CD4-positive, alpha-beta T cell (primary cell): ENCODE measurements around the gene ZNF521. TPM values are rescaled to one million over a fixed set of nuclear protein-coding genes. Genes with fewer than 3 reads are reported as not detected.

ENCODE experiments used
- ATAC-seq: fragments of 200-7000 bp; cut with Tn5 transposase; one replicate; pipeline ENCODE4 v1.10.0; 2022; ENCODE audit warnings: mild to moderate bottlenecking; ENCODE audit not compliant: poor library complexity
- CTCF ChIA-PET: fragments of 350-600 bp; sonication (Branson Sonifier 250); formaldehyde crosslinking; loops from one replicate; lab custom pipeline; 2021; ENCODE audit warnings: antibody characterized with exemption, inconsistent platforms; lab: Charles Lee
- POLR2A ChIA-PET: fragments of 350-600 bp; sonication (Branson Sonifier 250); formaldehyde crosslinking; loops from one replicate; lab custom pipeline; 2021; ENCODE audit warnings: antibody characterized with exemption, inconsistent platforms; lab: Charles Lee
- DNase-seq, 14 experiments: peaks; one replicate each; pipeline ENCODE4 v3.0.0-alpha.2; 2013 to 2020; ENCODE audit warnings: mixed read lengths in 2 of 14
- H3K27ac ChIP-seq, 2 donors: one replicate each; pipeline versions ENCODE4 v1.5.1 to v1.7.0; 2013; ENCODE audit warnings: low read length in 2 of 2, low read depth in 1 of 2, mild to moderate bottlenecking in 1 of 2
- H3K27me3 ChIP-seq, 2 experiments: 1 replicate in 1 of 2; 2 replicates in 1 of 2; pipeline versions ENCODE4 v1.6.1 to v1.7.0; 2013; ENCODE audit warnings: low read length in 2 of 2, control low read depth in 1 of 2, mild to moderate bottlenecking in 1 of 2, moderate library complexity in 1 of 2; ENCODE audit not compliant: insufficient read depth in 2 of 2, control insufficient read depth in 1 of 2
- H3K36me3 ChIP-seq: one replicate; pipeline ENCODE4 v1.6.1; 2013; ENCODE audit warnings: low read length, control low read depth; ENCODE audit not compliant: insufficient read depth
- H3K4me1 ChIP-seq: one replicate; pipeline ENCODE4 v1.6.1; 2013; ENCODE audit warnings: low read length, control low read depth; ENCODE audit not compliant: insufficient read depth
- H3K4me3 ChIP-seq: one replicate; pipeline ENCODE4 v1.5.1; 2013; ENCODE audit warnings: mild to moderate bottlenecking, low read length, moderate library complexity
- H3K9me3 ChIP-seq, 2 experiments: 1 replicate in 1 of 2; 2 replicates in 1 of 2; pipeline versions ENCODE4 v1.6.1 to v1.7.0; 2013; ENCODE audit warnings: low read length in 2 of 2, mild to moderate bottlenecking in 2 of 2, control low read depth in 1 of 2, moderate library complexity in 1 of 2; ENCODE audit not compliant: control insufficient read depth in 1 of 2, insufficient read depth in 1 of 2
- H3K27ac Mint-ChIP-seq: one replicate; pipeline ENCODE4 v1.8.0; 2020; ENCODE audit warnings: mixed read lengths
- H3K27me3 Mint-ChIP-seq: one replicate; pipeline ENCODE4 v1.8.0; 2021; ENCODE audit warnings: mixed read lengths
- H3K36me3 Mint-ChIP-seq: one replicate; pipeline ENCODE4 v1.8.0; 2021; ENCODE audit warnings: low read depth, mixed read lengths
- H3K4me1 Mint-ChIP-seq: one replicate; pipeline ENCODE4 v1.8.0; 2021; ENCODE audit warnings: low read depth, mixed read lengths
- H3K4me3 Mint-ChIP-seq: one replicate; pipeline ENCODE4 v1.8.0; 2020; ENCODE audit warnings: mild to moderate bottlenecking, mixed read lengths
- H3K9me3 Mint-ChIP-seq: one replicate; pipeline ENCODE4 v1.8.0; 2020; ENCODE audit warnings: mixed read lengths
- intact Hi-C, 2 experiments: fragments of 100-400 bp; cut with DNase I in 1 of 2; cut with micrococcal nuclease in 1 of 2; formaldehyde crosslinking; loops; one replicate each; pipeline versions ENCODE4 v1.15.1 to v1.9.0; 2023 to 2025; cut with DNase I, micrococcal nuclease
- total RNA-seq, 174 experiments: library from RNA in 2 of 174; stranded (reverse) in 2 of 174; gene quantifications; one replicate each; pipeline ENCODE4 v1.2.3 and lab custom pipeline; 2021 to 2026
- TF ChIP-seq, protein P1 (sequence below): fragments of 200-600 bp; IDR thresholded peaks from one replicate; pipeline ENCODE4 v1.8.0; 2022; ENCODE audit warnings: antibody characterized with exemption, mild to moderate bottlenecking

Gene ZNF521
- total RNA-seq, 2 experiments from 2014 or later: not detected

GRCh38 chr18:25316381-25317018, 35.5 kb downstream of the ZNF521 start:
- Mint-ChIP-seq H3K4me1 (no peaks in the 10 kb centered on the region), H3K9me3 (no peaks in the 10 kb centered on the region), H3K36me3 (no peaks in the 10 kb centered on the region), H3K4me3 (no peak overlapping the region), H3K27me3 (no peaks in the 10 kb centered on the region), H3K27ac (no peak overlapping the region)
- CTCF ChIA-PET: no interaction called here
- intact Hi-C loops: no loop called here
- no peak for ATAC-seq
- Histone ChIP-seq H3K4me1 (no peaks in the 10 kb centered on the region), H3K27me3 (no peaks in the 10 kb centered on the region), H3K27ac (no peak overlapping the region), H3K36me3 (no peaks in the 10 kb centered on the region), H3K9me3 (no peaks in the 10 kb centered on the region), H3K4me3 (no peak overlapping the region)
- POLR2A ChIA-PET: no interaction called here
- no peak for DNase-seq
- TF ChIP-seq, protein P1, sequence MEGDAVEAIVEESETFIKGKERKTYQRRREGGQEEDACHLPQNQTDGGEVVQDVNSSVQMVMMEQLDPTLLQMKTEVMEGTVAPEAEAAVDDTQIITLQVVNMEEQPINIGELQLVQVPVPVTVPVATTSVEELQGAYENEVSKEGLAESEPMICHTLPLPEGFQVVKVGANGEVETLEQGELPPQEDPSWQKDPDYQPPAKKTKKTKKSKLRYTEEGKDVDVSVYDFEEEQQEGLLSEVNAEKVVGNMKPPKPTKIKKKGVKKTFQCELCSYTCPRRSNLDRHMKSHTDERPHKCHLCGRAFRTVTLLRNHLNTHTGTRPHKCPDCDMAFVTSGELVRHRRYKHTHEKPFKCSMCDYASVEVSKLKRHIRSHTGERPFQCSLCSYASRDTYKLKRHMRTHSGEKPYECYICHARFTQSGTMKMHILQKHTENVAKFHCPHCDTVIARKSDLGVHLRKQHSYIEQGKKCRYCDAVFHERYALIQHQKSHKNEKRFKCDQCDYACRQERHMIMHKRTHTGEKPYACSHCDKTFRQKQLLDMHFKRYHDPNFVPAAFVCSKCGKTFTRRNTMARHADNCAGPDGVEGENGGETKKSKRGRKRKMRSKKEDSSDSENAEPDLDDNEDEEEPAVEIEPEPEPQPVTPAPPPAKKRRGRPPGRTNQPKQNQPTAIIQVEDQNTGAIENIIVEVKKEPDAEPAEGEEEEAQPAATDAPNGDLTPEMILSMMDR: no peak

DNA sequence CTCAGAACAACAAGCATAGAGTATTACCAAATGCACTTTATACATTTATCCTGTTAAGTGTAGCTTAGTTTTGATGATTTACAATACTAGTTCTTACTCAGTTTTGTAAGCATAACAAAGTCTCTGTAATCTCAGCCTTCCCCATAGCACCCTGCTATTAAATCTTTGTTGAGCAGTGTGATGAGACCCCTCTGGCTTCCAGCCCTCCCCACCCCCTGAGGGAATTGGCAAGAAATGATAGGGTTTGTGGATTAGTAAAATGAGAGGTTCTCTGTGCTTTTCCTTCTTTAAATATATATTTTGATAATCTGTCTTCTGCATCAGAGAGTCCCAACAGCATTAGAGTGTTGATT, 37.2 kb downstream of the ZNF521 start:
- Mint-ChIP-seq H3K9me3 (no peaks in the 10 kb centered on the region), H3K27ac (no peak overlapping the region), H3K4me3 (no peak overlapping the region), H3K36me3 (no peaks in the 10 kb centered on the region), H3K4me1 (no peaks in the 10 kb centered on the region), H3K27me3 (no peaks in the 10 kb centered on the region)
- no peaks in the 10 kb centered on the region for H3K9me3 ChIP-seq
- no peaks in the 10 kb centered on the region for H3K36me3 ChIP-seq
- intact Hi-C loops: no loop called here
- ChIA-PET POLR2A (no interaction called here), CTCF (no interaction called here)
- ATAC-seq (no peak), DNase-seq (no peak)
- H3K27ac ChIP-seq: no peak overlapping the region
- H3K27me3 ChIP-seq: no peaks in the 10 kb centered on the region
- no peaks in the 10 kb centered on the region for H3K4me1 ChIP-seq
- TF ChIP-seq, protein P1: no peak
- no peak overlapping the region for H3K4me3 ChIP-seq

- Mint-ChIP-seq H3K4me1 (no peaks in the 10 kb centered on the region), H3K4me3 (no peak overlapping the region), H3K27me3 (no peaks in the 10 kb centered on the region), H3K9me3 (no peaks in the 10 kb centered on the region), H3K27ac (no peak overlapping the region), H3K36me3 (no peaks in the 10 kb centered on the region)
- ATAC-seq (no peak), DNase-seq (no peak)
- H3K9me3 ChIP-seq: no peaks in the 10 kb centered on the region
- ChIA-PET CTCF (no interaction called here), POLR2A (no interaction called here)
- no peaks in the 10 kb centered on the region for H3K27me3 ChIP-seq
- no peaks in the 10 kb centered on the region for H3K4me1 ChIP-seq
- no peaks in the 10 kb centered on the region for H3K36me3 ChIP-seq
- no peak overlapping the region for H3K4me3 ChIP-seq
- intact Hi-C loops: no loop called here
- no peak overlapping the region for H3K27ac ChIP-seq
- TF ChIP-seq, protein P1: no peak
Measured at GRCh38 chr18:25314151-25314837, 37.7 kb downstream of the ZNF521 start.
